ENCODE results near the gene PPT2.

The PPT2 gene

GRCh38 chr6:32179766-32180405 is 25.9 kb downstream of the PPT2 start:
- no peak overlapping the region for H3K4ac ChIP-seq (ENCODE audit: low read length)
- no peak overlapping the region for H2AK5ac ChIP-seq (ENCODE audit: low read depth, low read length)
- peaks cover 8 to 12% of the 10 kb centered on the region in 2 donors for H3K4me1 ChIP-seq (ENCODE audit: control insufficient read depth in 2 of 2, insufficient read depth in 1 of 2, low read depth in 1 of 2, low read length in 2 of 2)
- H3K27ac ChIP-seq (replicated peaks; ENCODE audit: low read length): no peak overlapping the region
- no peak for DNase-seq (ENCODE audit: low spot score)
- H4K91ac ChIP-seq (ENCODE audit: low read depth, low read length, poor library complexity): no peak overlapping the region
- no peak overlapping the region for H2BK5ac ChIP-seq (ENCODE audit: low read length)
- no peak overlapping the region for H3K4me2 ChIP-seq (ENCODE audit: insufficient read depth, low read length, poor library complexity, severe bottlenecking)
- H3K4me3 ChIP-seq (ENCODE audit: low read length in 2 of 2): no peak overlapping the region
- no peak overlapping the region for H3K18ac ChIP-seq (ENCODE audit: low read length)
- H2BK15ac ChIP-seq (ENCODE audit: low read length): no peak overlapping the region
- no peak overlapping the region for H4K8ac ChIP-seq (ENCODE audit: low read depth, low read length)
- peaks cover 25 to 47% of the 10 kb centered on the region in 2 donors for H3K36me3 ChIP-seq (replicated peaks in 1 of 2; ENCODE audit: control insufficient read depth in 2 of 2, insufficient read depth in 2 of 2, low read length in 2 of 2)
- no peak overlapping the region for H3K9ac ChIP-seq (ENCODE audit: low read depth, low read length, poor library complexity)
- H3K23ac ChIP-seq (ENCODE audit: low read depth, low read length, poor library complexity): no peak overlapping the region
- H2BK120ac ChIP-seq (ENCODE audit: low read depth, low read length): no peak overlapping the region
- no peak overlapping the region for H2BK12ac ChIP-seq (ENCODE audit: low read length)
- H3K27me3 ChIP-seq (ENCODE audit: control insufficient read depth in 3 of 3, insufficient read depth in 3 of 3, low read depth in 1 of 3, low read length in 3 of 3): no peaks in the 10 kb centered on the region
- no peak overlapping the region for H3K14ac ChIP-seq (ENCODE audit: low read length)
- H3K9me3 ChIP-seq (replicated peaks in 1 of 2; ENCODE audit: control insufficient read depth in 2 of 2, insufficient read depth in 1 of 2, low read depth in 1 of 2, low read length in 2 of 2): no peaks in the 10 kb centered on the region
- H2AFZ ChIP-seq (ENCODE audit: low read length): no peak overlapping the region
- no peaks in the 10 kb centered on the region for H3K79me1 ChIP-seq (ENCODE audit: low read depth, low read length)
- whole genome bisulfite sequencing, 2 donors (ENCODE audit: extremely low coverage in 2 of 2, insufficient read length in 2 of 2, insufficient replicate concordance in 1 of 2): no CpG with 5 or more reads among the region's 10 CpGs

GRCh38 chr6:32181148-32181702 is 27.3 kb downstream of the PPT2 start:
- Histone ChIP-seq H2AK5ac (ENCODE audit: low read depth, low read length) (no peak overlapping the region), H3K9me3 (replicated peaks in 1 of 2; ENCODE audit: control insufficient read depth in 2 of 2, insufficient read depth in 1 of 2, low read depth in 1 of 2, low read length in 2 of 2) (no peaks in the 10 kb centered on the region), H3K4me2 (ENCODE audit: insufficient read depth, low read length, poor library complexity, severe bottlenecking) (no peak overlapping the region), H2BK120ac (ENCODE audit: low read depth, low read length) (no peak overlapping the region), H4K91ac (ENCODE audit: low read depth, low read length, poor library complexity) (no peak overlapping the region), H3K14ac (ENCODE audit: low read length) (no peak overlapping the region), H2AFZ (ENCODE audit: low read length) (no peak overlapping the region), H3K4me1 (ENCODE audit: control insufficient read depth in 2 of 2, insufficient read depth in 1 of 2, low read depth in 1 of 2, low read length in 2 of 2) (peaks cover 5 to 11% of the 10 kb centered on the region in 2 donors), H2BK5ac (ENCODE audit: low read length) (no peak overlapping the region), H3K79me1 (ENCODE audit: low read depth, low read length) (no peaks in the 10 kb centered on the region), H3K18ac (ENCODE audit: low read length) (no peak overlapping the region), H3K27me3 (ENCODE audit: control insufficient read depth in 3 of 3, insufficient read depth in 3 of 3, low read depth in 1 of 3, low read length in 3 of 3) (no peaks in the 10 kb centered on the region), H3K9ac (ENCODE audit: low read depth, low read length, poor library complexity) (no peak overlapping the region), H3K4me3 (ENCODE audit: low read length in 2 of 2) (no peak overlapping the region), H3K27ac (replicated peaks; ENCODE audit: low read length) (no peak overlapping the region), H2BK12ac (ENCODE audit: low read length) (no peak overlapping the region), H3K4ac (ENCODE audit: low read length) (no peak overlapping the region), H3K23ac (ENCODE audit: low read depth, low read length, poor library complexity) (no peak overlapping the region), H4K8ac (ENCODE audit: low read depth, low read length) (no peak overlapping the region), H3K36me3 (replicated peaks in 1 of 2; ENCODE audit: control insufficient read depth in 2 of 2, insufficient read depth in 2 of 2, low read length in 2 of 2) (peaks cover 25 to 55% of the 10 kb centered on the region in 2 donors), H2BK15ac (ENCODE audit: low read length) (no peak overlapping the region)
- no peak for DNase-seq (ENCODE audit: low spot score)
- no CpG with 5 or more reads among the region's 15 CpGs for WGBS, 2 donors (ENCODE audit: extremely low coverage in 2 of 2, insufficient read length in 2 of 2, insufficient replicate concordance in 1 of 2)

DNA sequence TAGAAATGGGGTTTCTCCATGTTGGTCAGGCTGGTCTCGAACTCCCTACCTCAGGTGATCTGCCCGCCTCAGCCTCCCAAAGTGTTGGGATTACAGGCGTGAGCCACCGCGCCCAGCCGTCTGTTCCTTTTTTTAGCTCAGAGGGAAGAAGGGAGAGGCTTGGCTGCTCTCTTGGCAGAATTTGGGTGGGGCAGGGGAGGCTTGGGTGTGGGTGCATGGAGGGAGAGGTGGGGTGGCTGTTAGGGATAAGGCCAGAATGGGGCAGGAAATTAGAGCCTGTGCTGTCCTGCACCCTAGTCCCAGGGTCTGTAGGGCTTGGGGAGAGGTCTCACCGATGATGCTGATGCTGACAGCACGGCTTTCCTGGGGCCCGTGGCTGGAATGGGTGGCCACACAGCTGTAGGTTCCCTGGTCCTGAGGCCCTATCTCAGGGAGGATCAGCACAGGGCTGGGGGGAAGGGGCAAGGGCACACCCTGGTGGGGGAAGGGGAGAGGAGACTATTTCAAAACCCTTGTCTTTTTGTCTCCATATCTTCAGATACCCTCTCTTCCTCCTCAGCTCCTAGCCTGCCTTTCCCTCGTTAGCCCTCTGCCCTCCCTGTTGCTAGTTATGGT is 28.1 kb downstream of the PPT2 start:
- DNase-seq (ENCODE audit: low spot score): no peak
- WGBS, 2 donors (ENCODE audit: extremely low coverage in 2 of 2, insufficient read length in 2 of 2, insufficient replicate concordance in 1 of 2): no CpG with 5 or more reads among the region's 10 CpGs

GRCh38 chr6:32182555-32182981 is 28.6 kb downstream of the PPT2 start:
- Histone ChIP-seq H3K4me2 (ENCODE audit: insufficient read depth, low read length, poor library complexity, severe bottlenecking) (no peak overlapping the region), H3K27ac (replicated peaks; ENCODE audit: low read length) (no peak overlapping the region), H3K14ac (ENCODE audit: low read length) (no peak overlapping the region), H2BK15ac (ENCODE audit: low read length) (no peak overlapping the region), H3K4ac (ENCODE audit: low read length) (no peak overlapping the region), H3K36me3 (replicated peaks in 1 of 2; ENCODE audit: control insufficient read depth in 2 of 2, insufficient read depth in 2 of 2, low read length in 2 of 2) (peaks cover 36 to 68% of the 10 kb centered on the region in 2 donors), H2BK5ac (ENCODE audit: low read length) (no peak overlapping the region), H3K18ac (ENCODE audit: low read length) (no peak overlapping the region), H3K79me1 (ENCODE audit: low read depth, low read length) (peaks cover 3% of the 10 kb centered on the region), H2BK120ac (ENCODE audit: low read depth, low read length) (no peak overlapping the region), H3K27me3 (ENCODE audit: control insufficient read depth in 3 of 3, insufficient read depth in 3 of 3, low read depth in 1 of 3, low read length in 3 of 3) (no peaks in the 10 kb centered on the region), H3K9ac (ENCODE audit: low read depth, low read length, poor library complexity) (no peak overlapping the region), H3K23ac (ENCODE audit: low read depth, low read length, poor library complexity) (no peak overlapping the region), H4K8ac (ENCODE audit: low read depth, low read length) (no peak overlapping the region), H3K4me1 (ENCODE audit: control insufficient read depth in 2 of 2, insufficient read depth in 1 of 2, low read depth in 1 of 2, low read length in 2 of 2) (peaks cover 2 to 4% of the 10 kb centered on the region in 2 donors), H2BK12ac (ENCODE audit: low read length) (no peak overlapping the region), H3K9me3 (replicated peaks in 1 of 2; ENCODE audit: control insufficient read depth in 2 of 2, insufficient read depth in 1 of 2, low read depth in 1 of 2, low read length in 2 of 2) (no peaks in the 10 kb centered on the region), H2AFZ (ENCODE audit: low read length) (no peak overlapping the region), H2AK5ac (ENCODE audit: low read depth, low read length) (no peak overlapping the region), H3K4me3 (ENCODE audit: low read length in 2 of 2) (no peak overlapping the region), H4K91ac (ENCODE audit: low read depth, low read length, poor library complexity) (no peak overlapping the region)
- no CpG with 5 or more reads among the region's 10 CpGs for WGBS, 2 donors (ENCODE audit: extremely low coverage in 2 of 2, insufficient read length in 2 of 2, insufficient replicate concordance in 1 of 2)
- DNase-seq (ENCODE audit: low spot score): no peak

More for the DNA sequence above, 28.1 kb downstream of the PPT2 start:
- H3K18ac ChIP-seq (ENCODE audit: low read length): no peak overlapping the region
- H3K14ac ChIP-seq (ENCODE audit: low read length): no peak overlapping the region
- no peak overlapping the region for H2BK15ac ChIP-seq (ENCODE audit: low read length)
- peaks cover 3 to 4% of the 10 kb centered on the region in 2 donors for H3K4me1 ChIP-seq (ENCODE audit: control insufficient read depth in 2 of 2, insufficient read depth in 1 of 2, low read depth in 1 of 2, low read length in 2 of 2)
- peak overlapping the region; percentile 62 for H3K23ac ChIP-seq (ENCODE audit: low read depth, low read length, poor library complexity)
- H2BK120ac ChIP-seq (ENCODE audit: low read depth, low read length): no peak overlapping the region
- no peak overlapping the region for H3K4me3 ChIP-seq (ENCODE audit: low read length in 2 of 2)
- peaks cover 30 to 63% of the 10 kb centered on the region in 2 donors for H3K36me3 ChIP-seq (replicated peaks in 1 of 2; ENCODE audit: control insufficient read depth in 2 of 2, insufficient read depth in 2 of 2, low read length in 2 of 2)
- no peak overlapping the region for H2BK5ac ChIP-seq (ENCODE audit: low read length)
- no peak overlapping the region for H4K91ac ChIP-seq (ENCODE audit: low read depth, low read length, poor library complexity)
- H3K27ac ChIP-seq (replicated peaks; ENCODE audit: low read length): no peak overlapping the region
- H2BK12ac ChIP-seq (ENCODE audit: low read length): no peak overlapping the region
- H3K79me1 ChIP-seq (ENCODE audit: low read depth, low read length): no peaks in the 10 kb centered on the region
- H4K8ac ChIP-seq (ENCODE audit: low read depth, low read length): no peak overlapping the region
- no peaks in the 10 kb centered on the region for H3K9me3 ChIP-seq (replicated peaks in 1 of 2; ENCODE audit: control insufficient read depth in 2 of 2, insufficient read depth in 1 of 2, low read depth in 1 of 2, low read length in 2 of 2)
- H3K4ac ChIP-seq (ENCODE audit: low read length): no peak overlapping the region
- no peaks in the 10 kb centered on the region for H3K27me3 ChIP-seq (ENCODE audit: control insufficient read depth in 3 of 3, insufficient read depth in 3 of 3, low read depth in 1 of 3, low read length in 3 of 3)
- no peak overlapping the region for H3K9ac ChIP-seq (ENCODE audit: low read depth, low read length, poor library complexity)
- H2AFZ ChIP-seq (ENCODE audit: low read length): no peak overlapping the region
- H3K4me2 ChIP-seq (ENCODE audit: insufficient read depth, low read length, poor library complexity, severe bottlenecking): no peak overlapping the region
- H2AK5ac ChIP-seq (ENCODE audit: low read depth, low read length): no peak overlapping the region
